NCI-H510A (cell line): ENCODE data around the gene NPM3.
"Not testable (repeated sequence)": the region's sequence is repeated elsewhere in the genome, so short reads cannot be mapped to it uniquely, and the experiment has no call there.

Experiments
- DNase-seq: peaks from one replicate; lab custom pipeline; 2025; lab: John Stamatoyannopoulos, UW

NPM3 gene

DNA sequence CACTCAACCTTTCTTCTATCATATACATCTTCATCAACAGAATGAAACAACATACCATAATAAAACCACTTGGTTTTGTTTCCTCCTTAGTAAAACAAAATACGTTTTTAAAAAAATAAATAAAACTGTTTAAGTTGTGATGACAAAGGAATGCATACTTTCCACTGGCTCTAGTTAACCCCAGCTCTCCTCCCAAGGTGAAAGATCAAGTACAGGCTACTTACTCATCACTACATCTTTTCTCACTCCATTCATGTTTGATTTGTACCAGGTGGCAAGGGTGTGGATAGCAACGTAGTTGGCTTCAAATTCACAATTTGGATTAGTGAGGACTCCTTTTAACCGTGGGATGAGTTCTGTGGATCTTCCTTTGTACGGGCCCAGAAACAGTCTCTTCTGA, 20.3 kb upstream of the NPM3 start:
- DNase-seq: no peak

DNA sequence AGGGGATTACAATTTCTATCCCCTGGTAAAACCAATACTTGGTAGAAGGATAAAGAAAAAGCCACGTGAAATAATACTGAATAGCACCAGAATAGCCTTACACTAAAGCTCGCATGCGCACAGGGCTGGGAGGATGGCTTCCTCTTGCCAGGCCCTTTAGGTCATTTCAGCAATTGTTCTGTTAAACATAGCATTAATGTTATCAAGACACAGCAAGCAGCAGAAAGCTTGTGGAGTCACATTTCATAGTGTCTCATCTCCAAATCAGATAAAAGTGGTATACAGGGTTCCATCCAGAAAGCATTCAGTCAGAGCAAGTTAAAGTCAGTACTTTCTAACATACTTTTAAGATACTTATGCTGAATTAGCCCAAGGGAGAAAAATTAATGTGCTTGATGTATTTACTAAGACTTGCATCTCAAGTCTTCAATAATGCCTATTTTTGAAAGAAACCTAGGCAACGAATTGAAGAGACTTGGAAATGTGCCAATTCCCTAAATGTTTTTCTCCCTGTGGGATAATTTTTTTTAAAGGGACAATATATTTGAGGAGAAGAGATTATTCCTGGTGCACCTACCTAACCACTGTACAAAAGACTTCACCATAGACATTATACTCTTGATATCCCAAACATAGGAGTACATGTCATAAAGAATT, 14.3 kb upstream of the NPM3 start:
- DNase-seq: no peak

DNA sequence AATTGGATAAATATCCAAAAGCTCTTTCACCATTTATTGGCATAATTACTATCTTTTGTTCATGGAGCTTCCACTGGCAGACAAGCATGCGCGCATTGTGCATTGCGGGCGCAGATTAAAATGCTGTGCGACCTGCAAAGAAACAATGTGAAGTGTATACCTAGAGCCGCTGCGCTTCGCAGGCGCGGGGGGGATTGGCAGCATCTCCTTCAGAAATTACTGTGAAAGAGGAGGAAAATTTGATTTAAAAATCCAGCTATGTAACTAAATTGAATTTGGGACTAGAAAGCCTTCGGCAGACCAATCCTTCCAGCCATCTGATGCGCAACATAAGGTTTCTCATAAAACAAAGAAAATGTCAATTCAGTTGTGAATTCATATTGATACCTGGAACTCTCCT, 10.3 kb upstream of the NPM3 start:
- DNase-seq: no peak

DNA sequence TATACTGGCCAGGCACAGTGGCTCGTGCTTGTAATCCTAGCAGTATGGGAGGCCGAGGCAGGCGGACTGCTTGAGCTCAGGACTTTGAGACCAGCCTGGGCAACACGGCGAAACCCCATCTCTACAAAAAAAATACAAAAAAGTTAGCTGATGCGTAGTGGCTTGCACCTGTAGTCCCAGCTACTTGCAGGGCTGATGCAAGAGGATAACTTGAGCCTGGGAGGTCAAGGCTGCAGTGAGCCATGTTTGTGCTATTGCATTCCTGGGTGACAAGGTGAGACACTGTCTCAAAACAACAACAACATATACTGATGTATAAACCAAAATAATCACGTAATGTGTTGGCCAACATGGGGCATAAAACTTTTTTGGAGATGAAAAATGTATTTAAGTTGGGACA, 6.4 kb upstream of the NPM3 start:
- DNase-seq: no peak

DNA sequence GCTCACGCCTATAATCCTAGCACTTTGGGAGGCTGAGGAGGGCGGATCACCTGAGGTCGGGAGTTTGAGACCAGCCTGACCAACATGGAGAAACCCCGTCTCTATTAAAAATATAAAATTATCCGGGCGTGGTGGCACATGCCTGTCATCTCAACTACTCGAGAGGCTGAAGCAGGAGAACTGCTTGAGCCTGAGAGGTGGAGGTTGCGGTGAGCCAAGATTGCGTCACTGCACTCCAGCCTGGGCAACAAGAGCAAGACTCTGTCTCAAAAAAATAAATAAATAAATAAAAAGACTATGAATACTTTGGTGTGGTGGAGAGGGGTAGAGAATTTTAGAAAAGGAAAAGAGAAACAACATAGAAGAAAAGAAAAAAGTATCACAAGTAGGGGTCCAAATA, 6.0 kb upstream of the NPM3 start:
- DNase-seq: not testable (repeated sequence)

DNA sequence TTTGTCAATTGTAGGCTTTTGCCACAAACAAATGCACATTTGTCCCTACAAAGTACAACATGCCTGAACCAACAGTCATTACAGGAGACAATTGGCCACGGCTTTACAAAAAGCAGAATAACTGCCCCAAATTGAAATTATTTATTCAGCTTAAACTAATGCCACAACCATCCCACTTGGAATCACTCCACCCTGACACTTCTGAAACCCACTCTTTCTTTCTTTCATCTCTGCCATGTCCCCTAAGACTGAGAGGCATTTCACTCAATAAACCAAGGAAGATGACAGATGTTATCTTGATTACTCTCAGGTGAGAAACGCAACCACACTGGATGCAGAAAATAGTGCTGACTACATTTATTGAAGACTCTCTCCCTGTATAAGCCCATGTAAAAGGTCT, 2.6 kb upstream of the NPM3 start:
- no peak for DNase-seq

DNA sequence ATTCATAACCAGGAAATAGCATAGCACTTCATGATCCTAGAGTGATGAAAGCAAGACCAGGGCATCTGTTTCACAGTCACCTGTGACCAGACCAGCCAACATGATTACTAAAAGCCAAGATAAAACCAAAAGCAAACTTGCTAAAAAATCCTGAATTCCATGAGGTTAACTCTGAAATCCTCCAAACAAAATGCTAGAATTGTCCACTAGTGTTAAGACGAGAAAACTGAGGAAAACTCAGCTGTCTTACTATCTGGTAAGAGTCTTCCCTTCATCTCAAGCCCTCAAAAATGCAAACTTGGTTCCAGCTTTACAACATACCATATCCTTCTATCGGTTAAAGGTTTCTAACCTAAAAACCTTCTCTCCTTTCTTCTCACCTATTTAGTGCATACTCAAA, 1.3 kb upstream of the NPM3 start:
- DNase-seq: no peak

DNA sequence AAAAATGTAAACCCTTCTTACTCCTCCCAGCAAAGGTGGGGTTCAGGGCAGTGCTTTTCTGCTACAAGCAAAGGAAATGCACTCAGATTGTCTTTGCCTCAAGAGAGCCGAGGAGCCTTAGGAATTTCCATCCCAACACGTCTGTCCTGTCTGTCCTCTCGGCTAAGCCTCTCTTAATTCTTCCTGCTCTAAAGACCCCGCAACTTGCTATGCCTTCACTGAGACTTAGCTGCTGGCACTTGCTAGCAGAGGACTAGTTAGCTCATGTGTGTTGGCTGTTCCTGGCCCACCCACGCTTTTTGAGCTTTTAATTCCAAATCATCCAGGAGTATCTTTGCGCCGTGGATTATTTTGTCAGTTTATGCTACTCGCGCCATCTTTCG, 481 bp upstream of the NPM3 start:
- DNase-seq: no peak

DNA sequence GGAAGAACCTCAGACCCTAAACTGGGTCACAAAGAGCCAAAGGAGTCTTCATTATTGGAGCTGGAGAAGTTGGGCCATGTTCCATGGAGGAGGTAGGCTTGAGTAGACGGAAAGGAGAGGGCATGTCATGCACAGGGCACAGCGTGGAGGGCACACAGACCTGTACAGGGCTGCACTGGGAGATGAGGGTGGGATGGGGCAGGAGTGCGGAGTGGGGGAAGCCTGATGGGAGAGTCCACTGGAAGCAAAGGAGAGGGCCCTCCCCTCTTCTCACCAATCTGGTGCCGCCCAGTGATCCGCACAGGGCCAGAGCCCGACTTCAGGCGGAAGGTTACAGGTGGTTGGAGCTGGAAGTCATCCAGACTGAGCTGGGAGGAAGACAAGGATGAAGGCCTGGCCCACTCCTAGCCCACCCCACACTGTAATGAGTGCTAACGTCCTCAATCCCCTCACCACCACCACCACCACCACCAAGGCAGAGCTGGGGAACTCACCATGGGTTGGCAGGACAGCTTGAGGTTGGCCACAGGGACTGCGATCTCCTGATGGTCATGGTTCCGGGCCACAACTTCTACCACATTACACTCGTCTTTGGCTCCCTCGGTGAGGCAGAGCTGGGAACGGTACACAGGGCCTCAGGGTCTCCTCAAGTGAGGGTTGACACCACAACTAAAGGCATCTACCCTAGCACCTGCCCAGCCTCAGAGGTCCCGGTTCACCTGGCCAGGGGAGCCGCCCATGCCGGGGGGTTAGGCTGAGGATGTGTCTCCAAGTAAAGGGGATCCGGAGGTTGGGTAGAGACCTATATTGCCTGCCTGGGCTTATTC, 1.0 kb downstream of the NPM3 start:
- DNase-seq: no peak

DNA sequence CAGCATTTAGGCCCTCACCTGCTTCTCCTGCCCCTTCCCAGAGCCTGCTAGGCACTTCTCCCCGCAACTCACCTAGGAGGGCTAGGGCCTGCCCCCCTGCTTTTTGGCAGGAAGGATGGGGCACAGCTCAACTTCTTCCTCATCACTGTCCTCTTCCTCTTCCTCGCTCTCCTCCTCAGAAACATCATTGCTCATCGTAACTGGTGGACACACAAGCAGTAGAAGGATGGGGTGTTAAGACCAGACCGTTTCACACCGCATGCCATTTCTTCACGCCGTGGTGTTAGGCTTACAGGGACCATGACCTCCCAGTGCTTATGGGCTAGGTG, 1.6 kb downstream of the NPM3 start:
- DNase-seq: no peak

DNA sequence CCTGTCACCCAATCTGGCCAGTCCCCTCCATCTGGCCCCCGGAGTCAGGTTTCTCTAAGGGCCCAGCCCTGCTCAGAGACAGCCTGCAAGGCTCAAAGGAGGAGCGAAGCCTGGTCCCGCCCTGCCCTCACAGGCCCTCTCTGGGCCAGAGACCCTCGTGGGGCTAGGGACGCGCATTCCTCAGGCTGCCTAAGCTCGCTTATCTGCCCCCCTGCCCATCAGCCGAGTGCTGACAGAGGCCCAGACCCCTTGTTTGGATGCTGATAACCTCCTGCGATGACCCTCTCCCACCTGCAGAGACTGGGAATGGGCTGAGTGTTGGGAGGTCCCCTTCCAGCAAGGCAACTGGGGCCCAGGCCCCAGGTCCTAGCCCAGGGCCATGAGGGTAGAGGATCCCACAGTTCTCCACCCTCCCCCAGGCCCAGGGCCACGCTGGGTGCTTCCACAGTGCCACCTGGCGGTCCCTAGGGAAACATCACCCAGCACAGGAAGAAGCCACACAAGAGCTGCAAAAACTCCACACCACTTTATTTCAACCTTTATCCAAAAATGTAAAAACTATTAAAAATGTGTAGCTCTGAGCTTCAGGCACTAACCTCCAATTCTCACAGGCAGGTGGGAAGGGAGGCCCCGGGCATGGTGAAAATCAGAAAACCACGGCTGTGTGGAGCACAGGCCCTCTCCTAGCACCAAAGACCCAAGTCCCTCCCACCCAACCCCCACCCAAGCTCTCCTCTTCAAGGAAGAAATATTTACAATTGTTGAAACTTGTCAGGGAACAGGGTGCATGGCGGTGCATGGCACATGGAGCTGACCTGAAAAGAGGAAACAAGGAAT, 2.2 kb downstream of the NPM3 start:
- DNase-seq: no peak

DNA sequence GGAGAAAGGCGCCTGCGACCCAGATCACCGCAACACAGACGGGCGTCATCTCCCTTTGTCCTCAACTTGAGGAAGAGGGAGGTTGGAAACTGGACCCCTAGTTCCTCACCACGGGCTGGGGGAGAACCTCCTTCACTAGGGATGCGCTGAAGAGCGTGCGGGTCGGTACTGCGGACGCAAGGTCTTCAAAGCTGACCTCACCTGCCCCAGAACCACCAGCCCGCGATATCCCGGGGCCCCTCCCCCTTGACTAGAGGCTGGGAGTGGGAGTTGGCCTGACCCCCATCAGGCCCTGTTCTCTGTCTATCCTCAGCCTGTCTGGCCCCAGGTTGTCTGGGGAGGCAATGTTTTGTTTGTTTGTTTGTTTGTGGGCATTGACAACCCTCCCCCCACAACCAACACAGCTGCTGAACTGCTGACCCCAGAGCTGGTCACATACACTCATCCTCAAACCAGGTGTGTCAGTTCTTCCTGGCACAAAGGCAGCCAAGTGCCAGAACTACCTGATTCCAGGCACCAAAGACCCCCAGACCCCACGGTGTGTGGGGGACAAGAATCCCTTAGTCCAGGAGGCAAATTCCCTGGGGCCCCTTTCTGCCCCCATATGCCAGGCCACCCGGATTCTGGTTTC, 2.9 kb downstream of the NPM3 start:
- no peak for DNase-seq

DNA sequence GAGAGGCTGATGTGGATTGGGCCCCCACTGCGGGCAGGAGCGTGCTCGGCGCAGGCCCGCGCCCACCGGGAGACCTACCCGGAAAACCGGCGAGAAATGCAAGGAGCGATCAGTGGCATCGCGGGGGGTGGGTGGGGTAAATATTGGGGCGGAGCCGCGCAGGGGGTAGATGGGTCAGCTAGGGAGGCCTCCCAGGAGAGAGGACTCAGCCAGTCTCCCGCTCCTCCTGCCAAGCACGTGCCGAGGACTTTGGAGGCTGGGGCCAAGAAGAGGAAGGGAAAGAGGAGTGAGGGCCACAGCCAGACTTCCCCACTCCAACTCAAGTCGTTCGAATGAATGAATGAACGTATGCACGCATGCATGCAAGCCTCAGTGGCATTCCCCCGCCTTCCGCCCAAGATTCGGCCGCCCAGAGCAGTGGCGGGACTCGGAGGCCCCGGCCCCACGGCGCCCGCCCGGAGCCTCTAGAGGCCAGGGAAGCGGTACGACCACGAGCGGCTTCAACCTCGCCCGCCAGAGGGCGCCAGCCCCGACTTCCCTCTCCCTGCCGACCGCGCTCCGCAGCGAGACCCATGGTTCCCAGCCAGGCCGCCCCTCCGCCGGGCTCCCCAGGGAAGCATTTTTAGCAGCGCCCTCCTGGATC, 3.6 kb downstream of the NPM3 start:
- no peak for DNase-seq

DNA sequence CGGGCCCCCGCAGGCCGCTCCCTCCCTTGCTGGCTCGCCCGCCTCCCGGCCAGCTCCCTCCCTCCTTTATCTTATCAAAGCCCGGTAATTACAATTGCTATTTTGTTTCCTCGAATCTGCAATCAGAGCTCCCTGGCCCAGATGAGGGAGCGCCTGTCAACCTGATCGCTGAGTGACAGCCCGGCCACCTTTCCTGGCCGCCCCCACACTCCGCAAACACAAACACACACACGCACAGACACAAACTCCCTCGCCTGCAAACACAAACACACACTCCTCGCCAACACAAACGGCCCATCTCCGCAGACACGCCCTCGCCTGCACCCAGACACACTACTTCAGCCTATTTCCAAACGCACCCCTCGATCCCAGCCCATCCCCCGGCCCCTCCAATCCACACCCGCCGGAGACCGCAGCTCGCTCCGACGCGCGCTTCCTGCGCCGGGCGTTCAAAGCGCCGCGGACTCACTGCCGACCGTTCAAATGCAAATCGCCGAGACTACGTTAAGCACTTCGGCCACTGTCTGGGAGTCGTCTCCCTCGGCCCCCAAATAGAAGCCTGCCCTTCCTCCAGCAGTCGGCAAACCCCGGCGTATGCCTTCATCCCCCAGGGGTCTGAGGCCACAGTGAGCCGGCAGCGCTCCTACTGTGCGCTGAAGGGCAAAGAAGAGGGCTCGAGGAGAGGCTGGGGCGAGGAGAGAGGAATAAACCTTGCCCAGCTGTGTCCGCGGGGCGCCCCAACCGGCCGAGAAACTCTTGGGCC, 4.3 kb downstream of the NPM3 start:
- DNase-seq: no peak

DNA sequence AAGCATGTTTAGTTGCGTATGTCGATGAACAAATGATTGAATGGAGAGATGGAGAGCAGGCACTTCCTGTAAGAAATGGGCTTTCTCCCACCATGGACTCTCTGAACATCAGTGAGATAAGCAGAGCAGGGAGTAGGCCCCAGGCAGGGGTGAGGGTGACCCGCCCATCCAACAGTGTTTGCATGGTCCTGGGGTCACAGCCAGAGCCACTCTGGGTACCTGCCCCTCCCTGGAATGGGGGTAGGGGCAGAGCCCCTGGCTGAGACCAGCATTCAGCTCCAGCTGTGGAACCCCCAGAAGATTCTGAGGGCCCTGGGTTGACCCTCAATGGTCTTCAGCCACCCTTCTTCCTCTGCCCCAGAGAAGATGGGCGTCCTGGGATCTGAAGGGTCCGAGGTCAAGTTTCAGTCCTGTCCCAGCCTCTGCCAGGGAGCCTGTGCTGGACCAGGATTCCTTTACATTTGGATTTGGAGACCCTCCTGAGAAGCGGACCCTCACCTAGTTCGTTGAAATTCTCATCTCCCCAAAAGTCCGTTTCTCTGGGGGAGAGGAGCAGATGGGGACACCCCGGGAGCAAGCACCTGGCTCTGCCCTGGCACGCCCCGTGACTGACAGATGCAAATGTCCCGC, 5.0 kb downstream of the NPM3 start:
- no peak for DNase-seq

DNA sequence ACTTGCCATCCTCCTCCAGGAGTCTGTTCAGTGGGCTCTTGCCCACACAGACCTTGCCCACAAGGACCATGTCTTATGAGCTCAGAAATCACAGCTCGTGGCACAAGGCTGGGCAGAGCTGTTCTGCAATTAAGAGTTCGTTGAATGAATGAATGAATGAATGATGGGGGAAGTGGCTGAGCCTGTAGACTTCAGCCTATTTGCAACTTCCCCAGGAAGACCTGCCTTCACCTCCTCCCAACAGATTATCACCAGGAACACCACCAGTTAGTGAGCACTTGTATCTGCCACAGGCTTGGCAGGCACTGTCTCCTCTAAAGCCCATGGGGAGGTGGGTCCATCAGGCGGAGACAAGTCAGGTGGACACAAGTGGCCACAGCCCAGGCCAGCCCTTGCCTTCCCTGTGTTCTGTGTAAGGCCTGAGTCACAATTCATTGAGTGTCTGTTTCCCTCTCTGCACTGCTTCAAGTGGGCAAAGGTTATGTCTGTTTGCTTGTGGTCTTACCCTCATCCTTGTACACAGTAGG, 5.6 kb downstream of the NPM3 start:
- DNase-seq: no peak

DNA sequence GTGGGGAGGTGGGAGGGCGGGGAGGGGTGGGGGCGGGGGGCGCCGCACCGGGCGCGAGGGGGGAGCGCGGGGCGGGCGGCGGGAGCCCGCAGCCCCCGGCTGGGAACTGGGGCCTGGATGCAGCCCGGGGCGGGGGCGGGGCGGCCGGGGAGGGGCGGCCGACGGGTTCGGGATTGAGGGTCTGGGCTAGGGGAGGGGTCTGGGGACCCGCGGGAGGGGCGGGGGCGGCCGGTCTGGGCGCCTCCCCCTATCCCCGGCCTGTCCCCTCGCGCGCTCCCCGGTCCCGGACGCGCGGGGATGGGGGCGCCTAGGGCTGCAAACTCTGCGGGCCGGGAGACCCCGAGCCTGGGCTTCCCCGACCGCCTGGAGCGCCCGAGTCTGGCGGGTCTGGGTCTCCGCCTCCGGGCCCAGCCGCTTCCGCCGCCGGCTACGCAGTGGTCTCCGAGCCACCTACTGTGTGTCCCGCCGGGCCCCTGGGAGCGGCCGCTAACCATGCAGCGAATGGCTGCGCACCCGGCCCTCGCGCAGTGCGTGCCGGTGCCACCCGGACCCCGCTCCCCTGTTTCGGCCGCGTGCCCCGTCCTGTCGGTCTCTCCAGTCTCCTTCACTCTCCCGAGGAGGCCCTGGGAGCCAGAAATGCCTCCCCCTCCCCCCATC, 7.0 kb downstream of the NPM3 start:
- no peak for DNase-seq

DNA sequence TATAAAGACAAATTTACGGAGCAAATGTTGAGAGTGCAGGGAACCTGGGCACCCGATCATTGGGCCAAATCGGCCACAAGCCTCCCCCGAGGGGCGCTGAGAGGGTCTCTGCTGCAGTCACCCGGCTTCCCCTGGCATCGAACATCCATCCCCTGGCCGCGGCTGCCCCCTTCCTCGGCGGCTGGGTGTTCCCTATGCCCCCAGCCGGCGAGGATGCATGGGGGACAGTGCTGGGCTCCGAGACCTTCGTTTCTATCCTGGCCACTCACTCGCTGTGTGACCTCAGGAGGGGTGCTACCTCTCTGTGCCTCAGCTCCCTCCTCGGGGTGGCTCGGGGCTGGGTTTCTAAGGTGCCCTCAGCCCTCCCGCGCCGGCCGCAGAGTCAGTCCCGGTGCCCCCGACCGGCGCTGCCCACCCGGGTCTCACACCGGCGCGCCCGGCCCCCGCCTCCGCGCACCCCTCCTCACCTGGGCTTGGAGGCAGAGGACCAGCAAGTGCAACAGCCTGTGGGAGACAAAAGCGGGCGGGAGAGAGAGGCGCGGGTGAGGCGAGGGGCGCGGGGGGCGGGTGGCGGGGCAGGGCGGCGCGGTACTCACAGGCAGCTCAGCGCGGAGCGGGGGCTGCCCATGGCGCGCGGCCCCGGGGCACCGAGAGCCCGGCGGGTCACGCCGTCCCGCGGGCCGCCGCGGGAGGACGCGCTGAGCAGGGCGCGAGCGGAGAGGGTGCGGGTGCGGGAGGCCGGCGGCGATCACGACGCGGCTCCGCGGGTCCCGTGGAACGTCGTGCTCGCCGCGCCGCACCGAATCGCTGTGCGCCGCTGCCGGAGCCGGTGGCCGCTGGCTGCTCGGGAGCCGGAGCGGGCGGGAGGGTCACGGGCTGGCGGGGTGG, 7.7 kb downstream of the NPM3 start, which contains the start of gene FGF8:
FGF8 (minus strand) TSS at position 842 of the 888 bp plus-strand sequence; CDS start at position 628, 214 bp downstream.
- DNase-seq: no peak
